Measurements from ENCODE around the gene HOMER2. TPM values are rescaled to one million over a fixed set of nuclear protein-coding genes. Genes with fewer than 3 reads are reported as not detected.

HOMER2 gene
- total and polyA plus RNA-seq, 2 donors (not counting 3 experiments of a cell fraction or from before 2014, with no cell fraction given), result 0.60 to 0.68 TPM

GRCh38 chr15:82944821-82945220 lies 7.7 kb downstream of the HOMER2 start:
- no peak overlapping the region for H3K9ac ChIP-seq (replicated peaks; ENCODE audit: extremely low read depth, insufficient read depth, low read length)
- intact Hi-C loops (cut with micrococcal nuclease) (no loop called here), dilution Hi-C loops (cut with MboI; ENCODE audit: extremely low pct_ligation_motif_present, low sequenced_read_pairs) (no loop called here)

More at GRCh38 chr15:82944821-82945220, 7.7 kb downstream of the HOMER2 start:
- DNase-seq (ENCODE audit: low read depth, low spot score) (no peak), FAIRE-seq (no peak)
- Histone ChIP-seq H3K36me3 (ENCODE audit: control insufficient read depth in 2 of 2, extremely low read depth in 1 of 2, insufficient read depth in 2 of 2, low read length in 2 of 2) (no peaks in the 10 kb centered on the region), H3K4me2 (ENCODE audit: insufficient read depth, low read length) (no peak overlapping the region), H4K20me1 (replicated peaks; ENCODE audit: control insufficient read depth, extremely low read depth, insufficient read depth, low read length) (no peaks in the 10 kb centered on the region), H3K4me1 (ENCODE audit: control insufficient read depth, extremely low read depth, insufficient read depth, low read length) (no peaks in the 10 kb centered on the region), H2AFZ (ENCODE audit: low read depth, low read length) (no peak overlapping the region), H3K9me1 (replicated peaks; ENCODE audit: control insufficient read depth, extremely low read depth, insufficient read depth, low read length) (no peaks in the 10 kb centered on the region), H3K4me3 (replicated peaks in 1 of 3; ENCODE audit: insufficient read depth in 1 of 3, low read depth in 1 of 3, low read length in 3 of 3) (no peak overlapping the region), H3K79me2 (ENCODE audit: control insufficient read depth, insufficient read depth, low read length) (no peaks in the 10 kb centered on the region), H3K9me3 (replicated peaks; ENCODE audit: control insufficient read depth, insufficient read depth, low read length) (no peaks in the 10 kb centered on the region), H3K27ac (ENCODE audit: insufficient read depth, low read depth, low read length) (no peak overlapping the region), H3K27me3 (ENCODE audit: control insufficient read depth in 2 of 2, insufficient read depth in 2 of 2, low read length in 2 of 2) (peaks cover 3 to 5% of the 10 kb centered on the region in 2 experiments)
- CTCF ChIA-PET, result no interaction called here
- TF ChIP-seq CTCF (IDR thresholded peaks at IDR 0.05; ENCODE audit: extremely low read depth in 1 of 2, insufficient read depth in 1 of 2, low read depth in 1 of 2, low read length in 2 of 2) (no peak), GATA2 (IDR thresholded peaks at IDR 0.05; ENCODE audit: insufficient read depth, insufficient read length, low read depth, low read length) (no peak), MAX (IDR thresholded peaks at IDR 0.05; ENCODE audit: insufficient read depth, insufficient read length) (no peak), MYC (IDR thresholded peaks at IDR 0.05; ENCODE audit: low read depth, low read length) (no peak), POLR2AphosphoS5 (IDR thresholded peaks at IDR 0.05; ENCODE audit: insufficient read depth, low read depth, low read length) (no peak), FOS (IDR thresholded peaks at IDR 0.05; ENCODE audit: borderline replicate concordance, insufficient read depth, low read length) (no peak), POLR2A (IDR thresholded peaks at IDR 0.05; ENCODE audit: low read depth, low read length) (no peak), EZH2 (IDR thresholded peaks at IDR 0.05; ENCODE audit: borderline replicate concordance, low read depth, low read length, severe bottlenecking) (no peak), JUN (IDR thresholded peaks at IDR 0.05; ENCODE audit: borderline replicate concordance, insufficient read depth, insufficient read length, low read depth) (no peak)
- POLR2A ChIA-PET, result no interaction called here
- BruUV-seq (replicated peaks), result no TSS peak

Data from endothelial cell of umbilical vein (primary cell).